HG03354 (cell line): ENCODE results near the gene MAPK14.
"Not testable (repeated sequence)": the region's sequence is repeated elsewhere in the genome, so short reads cannot be mapped to it uniquely, and the experiment has no call there.

Experiments
- ATAC-seq: cut with Tn5 transposase; IDR thresholded peaks from one replicate; pipeline ENCODE4 v1.9.1; 2021; ENCODE audit warnings: mild to moderate bottlenecking; ENCODE audit not compliant: unreplicated experiment, poor library complexity, severe bottlenecking

MAPK14 gene

GRCh38 chr6:36066817-36067216 is 39.2 kb downstream of the MAPK14 start:
- no peak for ATAC-seq

- no peak for ATAC-seq
Measured at GRCh38 chr6:36067374-36068011, 39.9 kb downstream of the MAPK14 start.

- no peak for ATAC-seq
Measured at GRCh38 chr6:36068012-36068392, 40.4 kb downstream of the MAPK14 start.

GRCh38 chr6:36068586-36068985 is 41.0 kb downstream of the MAPK14 start:
- ATAC-seq, result no peak

- no peak for ATAC-seq
Measured at GRCh38 chr6:36069573-36069972, 42.0 kb downstream of the MAPK14 start.

- no peak for ATAC-seq
Measured at GRCh38 chr6:36070252-36070651, 42.6 kb downstream of the MAPK14 start.

- no peak for ATAC-seq
Measured at GRCh38 chr6:36071281-36071680, 43.7 kb downstream of the MAPK14 start.

GRCh38 chr6:36071714-36072113 is 44.1 kb downstream of the MAPK14 start:
- ATAC-seq, result no peak

- ATAC-seq, result no peak
Measured at GRCh38 chr6:36072681-36073080, 45.1 kb downstream of the MAPK14 start.

GRCh38 chr6:36073587-36073986 is 46.0 kb downstream of the MAPK14 start:
- no peak for ATAC-seq

- no peak for ATAC-seq
Measured at GRCh38 chr6:36075656-36076055, 48.0 kb downstream of the MAPK14 start.

GRCh38 chr6:36076178-36077063 is 48.8 kb downstream of the MAPK14 start:
- ATAC-seq, result no peak

GRCh38 chr6:36078159-36078558 is 50.6 kb downstream of the MAPK14 start:
- ATAC-seq, result no peak

- ATAC-seq, result no peak
Measured at GRCh38 chr6:36079601-36080000, 52.0 kb downstream of the MAPK14 start.

- ATAC-seq, result no peak
Measured at GRCh38 chr6:36082318-36082717, 54.7 kb downstream of the MAPK14 start.

GRCh38 chr6:36083446-36083845 is 55.8 kb downstream of the MAPK14 start:
- ATAC-seq, result no peak

GRCh38 chr6:36088204-36088603 is 60.6 kb downstream of the MAPK14 start:
- ATAC-seq, result not testable (repeated sequence)

- no peak for ATAC-seq
Measured at GRCh38 chr6:36089048-36089447, 61.4 kb downstream of the MAPK14 start.

- no peak for ATAC-seq
Measured at GRCh38 chr6:36094238-36094637, 66.6 kb downstream of the MAPK14 start.

- ATAC-seq, result peak; percentile 62
Measured at GRCh38 chr6:36094753-36095496, 67.3 kb downstream of the MAPK14 start.
